ENCODE data around the gene PALS2.

- TF ChIP-seq, protein P1, sequence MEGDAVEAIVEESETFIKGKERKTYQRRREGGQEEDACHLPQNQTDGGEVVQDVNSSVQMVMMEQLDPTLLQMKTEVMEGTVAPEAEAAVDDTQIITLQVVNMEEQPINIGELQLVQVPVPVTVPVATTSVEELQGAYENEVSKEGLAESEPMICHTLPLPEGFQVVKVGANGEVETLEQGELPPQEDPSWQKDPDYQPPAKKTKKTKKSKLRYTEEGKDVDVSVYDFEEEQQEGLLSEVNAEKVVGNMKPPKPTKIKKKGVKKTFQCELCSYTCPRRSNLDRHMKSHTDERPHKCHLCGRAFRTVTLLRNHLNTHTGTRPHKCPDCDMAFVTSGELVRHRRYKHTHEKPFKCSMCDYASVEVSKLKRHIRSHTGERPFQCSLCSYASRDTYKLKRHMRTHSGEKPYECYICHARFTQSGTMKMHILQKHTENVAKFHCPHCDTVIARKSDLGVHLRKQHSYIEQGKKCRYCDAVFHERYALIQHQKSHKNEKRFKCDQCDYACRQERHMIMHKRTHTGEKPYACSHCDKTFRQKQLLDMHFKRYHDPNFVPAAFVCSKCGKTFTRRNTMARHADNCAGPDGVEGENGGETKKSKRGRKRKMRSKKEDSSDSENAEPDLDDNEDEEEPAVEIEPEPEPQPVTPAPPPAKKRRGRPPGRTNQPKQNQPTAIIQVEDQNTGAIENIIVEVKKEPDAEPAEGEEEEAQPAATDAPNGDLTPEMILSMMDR (IDR thresholded peaks at IDR 0.05; ENCODE audit: poor library complexity, severe bottlenecking): no peak
- no peak for TF ChIP-seq EZH2 (IDR thresholded peaks at IDR 0.05; ENCODE audit: borderline replicate concordance, insufficient read depth, low read length, poor library complexity, severe bottlenecking)
- TF ChIP-seq, protein P2, sequence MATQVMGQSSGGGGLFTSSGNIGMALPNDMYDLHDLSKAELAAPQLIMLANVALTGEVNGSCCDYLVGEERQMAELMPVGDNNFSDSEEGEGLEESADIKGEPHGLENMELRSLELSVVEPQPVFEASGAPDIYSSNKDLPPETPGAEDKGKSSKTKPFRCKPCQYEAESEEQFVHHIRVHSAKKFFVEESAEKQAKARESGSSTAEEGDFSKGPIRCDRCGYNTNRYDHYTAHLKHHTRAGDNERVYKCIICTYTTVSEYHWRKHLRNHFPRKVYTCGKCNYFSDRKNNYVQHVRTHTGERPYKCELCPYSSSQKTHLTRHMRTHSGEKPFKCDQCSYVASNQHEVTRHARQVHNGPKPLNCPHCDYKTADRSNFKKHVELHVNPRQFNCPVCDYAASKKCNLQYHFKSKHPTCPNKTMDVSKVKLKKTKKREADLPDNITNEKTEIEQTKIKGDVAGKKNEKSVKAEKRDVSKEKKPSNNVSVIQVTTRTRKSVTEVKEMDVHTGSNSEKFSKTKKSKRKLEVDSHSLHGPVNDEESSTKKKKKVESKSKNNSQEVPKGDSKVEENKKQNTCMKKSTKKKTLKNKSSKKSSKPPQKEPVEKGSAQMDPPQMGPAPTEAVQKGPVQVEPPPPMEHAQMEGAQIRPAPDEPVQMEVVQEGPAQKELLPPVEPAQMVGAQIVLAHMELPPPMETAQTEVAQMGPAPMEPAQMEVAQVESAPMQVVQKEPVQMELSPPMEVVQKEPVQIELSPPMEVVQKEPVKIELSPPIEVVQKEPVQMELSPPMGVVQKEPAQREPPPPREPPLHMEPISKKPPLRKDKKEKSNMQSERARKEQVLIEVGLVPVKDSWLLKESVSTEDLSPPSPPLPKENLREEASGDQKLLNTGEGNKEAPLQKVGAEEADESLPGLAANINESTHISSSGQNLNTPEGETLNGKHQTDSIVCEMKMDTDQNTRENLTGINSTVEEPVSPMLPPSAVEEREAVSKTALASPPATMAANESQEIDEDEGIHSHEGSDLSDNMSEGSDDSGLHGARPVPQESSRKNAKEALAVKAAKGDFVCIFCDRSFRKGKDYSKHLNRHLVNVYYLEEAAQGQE (IDR thresholded peaks at IDR 0.05; ENCODE audit: borderline replicate concordance): no peak
Observed at GRCh38 chr7:24574950-24575349, 1.7 kb downstream of the PALS2 start.
